Measurements from ENCODE around the gene EXOC4. TPM values are rescaled to one million over a fixed set of nuclear protein-coding genes. Genes with fewer than 3 reads are reported as not detected.

EXOC4 gene
- total and polyA plus RNA-seq, 2 of the 8 experiments (the other 6 are each of a cell fraction or from before 2014, with no cell fraction given), result 27.0 to 67.3 TPM

- H2BK12ac ChIP-seq (ENCODE audit: low read depth, low read length), result no peak overlapping the region
- no peak overlapping the region for H3K56ac ChIP-seq (replicated peaks; ENCODE audit: insufficient read length, low read depth, low read length)
- no peak overlapping the region for H3K18ac ChIP-seq (ENCODE audit: extremely low read depth, low read length)
- POLR2A ChIA-PET (ENCODE audit: partially characterized antibody), result no interaction called here
- no peaks in the 10 kb centered on the region for H3K9me3 ChIP-seq (ENCODE audit: insufficient read depth in 2 of 2, low read depth in 1 of 2, low read length in 1 of 2)
- H3K27ac ChIP-seq (ENCODE audit: low read depth, low read length), result no peak overlapping the region
- no peak overlapping the region for H3K4me3 ChIP-seq (ENCODE audit: extremely low read depth in 1 of 4, insufficient read depth in 2 of 4, low read depth in 3 of 4, low read length in 4 of 4)
- H3K9ac ChIP-seq (replicated peaks in 1 of 4; ENCODE audit: extremely low read depth in 1 of 4, low read depth in 3 of 4, low read length in 3 of 4), result no peak overlapping the region
- no peaks in the 10 kb centered on the region for H3K36me3 ChIP-seq (ENCODE audit: control insufficient read depth in 2 of 4, insufficient read depth in 4 of 4, low read length in 3 of 4)
- H3K4me2 ChIP-seq (ENCODE audit: insufficient read depth in 1 of 2, low read depth in 2 of 2, low read length in 2 of 2), result no peak overlapping the region
- H4K20me1 ChIP-seq (replicated peaks in 1 of 2; ENCODE audit: control insufficient read depth in 1 of 2, insufficient read depth in 2 of 2, low read length in 2 of 2), result no peaks in the 10 kb centered on the region
- no peak overlapping the region for H4K91ac ChIP-seq (replicated peaks; ENCODE audit: insufficient read length, low read length)
- H3K23me2 ChIP-seq (ENCODE audit: low read depth, low read length), result no peaks in the 10 kb centered on the region
- 68% methylated on average over 4 of the region's 4 CpGs; no CpG with 5 or more reads in 1 of the 2 experiments for WGBS, 2 experiments (ENCODE audit: extremely low coverage in 1 of 2, insufficient coverage in 1 of 2, insufficient read length in 1 of 2, insufficient replicate concordance in 2 of 2, low coverage in 1 of 2, low lambda C conversion rate in 2 of 2, missing lambda C conversion rate in 1 of 2)
- no peak overlapping the region for H2BK20ac ChIP-seq (ENCODE audit: low read length)
- FAIRE-seq (peak; percentile 55), DNase-seq (ENCODE audit: low read depth in 1 of 2, low spot score in 2 of 2) (peak in 1 of 2 experiments; percentile 60)
- H3K14ac ChIP-seq (ENCODE audit: insufficient read length), result no peak overlapping the region
- CTCF ChIA-PET (ENCODE audit: partially characterized antibody), result interaction anchor here (0.5 to 2.4 kb wide), 30 partner anchors 9 to 969 kb away, joined by 3 to 15 read pairs (median 3); no protein-coding TSS in a partner anchor
- H4K5ac ChIP-seq (ENCODE audit: insufficient read length, low read depth, low read length), result no peak overlapping the region
- no peak overlapping the region for H3K4ac ChIP-seq (replicated peaks; ENCODE audit: insufficient read length, low read depth, low read length)
- H3K23ac ChIP-seq (ENCODE audit: insufficient read length), result no peak overlapping the region
- no peak overlapping the region for H2BK120ac ChIP-seq (replicated peaks; ENCODE audit: low read depth, low read length)
- peaks cover 0 to 5% (median 2%) of the 10 kb centered on the region in 4 experiments; a peak in 3 of 7 replicates for H3K4me1 ChIP-seq (replicated peaks in 1 of 4; ENCODE audit: control insufficient read depth in 3 of 4, insufficient read depth in 4 of 4, low read length in 3 of 4)
- no peak overlapping the region for H2AK5ac ChIP-seq (ENCODE audit: low read depth, low read length)
- no peaks in the 10 kb centered on the region for H3K79me1 ChIP-seq (ENCODE audit: low read depth, low read length)
- peak overlapping the region; percentile 36; the same call in 1 of the 2 replicates for H2BK5ac ChIP-seq (ENCODE audit: low read depth, low read length)
- no peak overlapping the region for H4K8ac ChIP-seq (ENCODE audit: extremely low read depth, insufficient read depth, low read length)
- H3K79me2 ChIP-seq (ENCODE audit: control insufficient read depth in 1 of 2, insufficient read depth in 2 of 2, low read length in 2 of 2), result no peaks in the 10 kb centered on the region
- no peaks in the 10 kb centered on the region for H3K27me3 ChIP-seq (replicated peaks in 1 of 4; ENCODE audit: control insufficient read depth in 3 of 4, extremely low read depth in 1 of 4, insufficient read depth in 3 of 4, low read length in 3 of 4)
- H2AFZ ChIP-seq (ENCODE audit: low read length), result no peak overlapping the region
- H2BK15ac ChIP-seq (ENCODE audit: low read length), result no peak overlapping the region
- TF ChIP-seq SIX5 (IDR thresholded peaks at IDR 0.05; ENCODE audit: low read depth, low read length) (no peak), SIRT6 (IDR thresholded peaks at IDR 0.05; ENCODE audit: low read length) (no peak)
Measured at GRCh38 chr7:134016223-134016941, 763.5 kb downstream of the EXOC4 start.
